SK-N-SH (cell line): ENCODE data around the gene SEMA4G. TPM values are rescaled to one million over a fixed set of nuclear protein-coding genes. Genes with fewer than 3 reads are reported as not detected.

Experiments used
- CTCF ChIA-PET: fragments of 300-600, 350-600 bp; formaldehyde crosslinking; extraction: SDS; loops from one replicate; lab custom pipeline; 2021; lab: Yijun Ruan, JAX
- POLR2A ChIA-PET: fragments of 350-600 bp; sonication (Branson Sonifier 250); formaldehyde crosslinking; extraction: SDS; loops from one replicate; lab custom pipeline; 2020; ENCODE audit warnings: antibody characterized with exemption, inconsistent platforms; lab: Yijun Ruan, JAX
- DNase-seq: peaks from one replicate; pipeline ENCODE4 v3.0.0; 2012
- H2AFZ ChIP-seq: fragments of 200-600 bp; sonication (generic); 2 replicates; pipeline ENCODE4 v1.8.1; 2016; ENCODE audit warnings: antibody characterized with exemption, mild to moderate bottlenecking, low read depth
- H3F3A ChIP-seq: fragments of 200-600 bp; sonication (generic); replicated peaks from 2 replicates; pipeline ENCODE3; 2016; ENCODE audit warnings: antibody characterized with exemption, mild to moderate bottlenecking; ENCODE audit not compliant: insufficient read depth
- H3K27ac ChIP-seq, 2 experiments: fragments of 200-500 bp in 1 of 2; fragments of 200-600 bp in 1 of 2; sonication (Bioruptor generic) in 1 of 2; sonication (generic), shearing (Covaris generic) in 1 of 2; 2 replicates each; pipeline versions ENCODE4 v1.5.1 to v1.6.1; 2014 to 2016; ENCODE audit warnings: low read depth in 2 of 2, inconsistent platforms in 1 of 2, low read length in 1 of 2, mild to moderate bottlenecking in 1 of 2, mixed read lengths in 1 of 2
- H3K27me3 ChIP-seq: fragments of 200-600 bp; sonication (generic), shearing (Covaris generic); 2 replicates; pipeline ENCODE4 v1.6.1; 2016; ENCODE audit warnings: mixed run types; ENCODE audit not compliant: insufficient read depth
- H3K36me3 ChIP-seq, 2 experiments: fragments of 200-500 bp in 1 of 2; fragments of 200-600 bp in 1 of 2; sonication (Bioruptor generic) in 1 of 2; sonication (generic) in 1 of 2; replicated peaks in 1 of 2; 2 replicates each; pipeline versions ENCODE3 to v1.5.1; 2014 to 2016; ENCODE audit warnings: low read length in 1 of 2, mild to moderate bottlenecking in 1 of 2; ENCODE audit not compliant: insufficient read depth in 2 of 2, control insufficient read depth in 1 of 2
- H3K4me1 ChIP-seq, 2 experiments: fragments of 200-500 bp in 1 of 2; fragments of 200-600 bp in 1 of 2; sonication (Bioruptor generic) in 1 of 2; sonication (generic), shearing (Covaris generic) in 1 of 2; 2 replicates each; pipeline versions ENCODE4 v1.5.1 to v1.6.1; 2014 to 2016; ENCODE audit warnings: low read depth in 1 of 2, low read length in 1 of 2, mixed run types in 1 of 2; ENCODE audit not compliant: insufficient read depth in 2 of 2, control insufficient read depth in 1 of 2
- H3K4me2 ChIP-seq: fragments of 200-600 bp; sonication (generic), shearing (Covaris generic); 2 replicates; pipeline ENCODE4 v1.6.1; 2017; ENCODE audit warnings: mixed run types
- H3K4me3 ChIP-seq, 2 experiments: fragments of 200-500 bp in 1 of 2; fragments of 200-600 bp in 1 of 2; sonication (Bioruptor generic) in 1 of 2; sonication (generic), shearing (Covaris generic) in 1 of 2; 2 replicates each; pipeline versions ENCODE4 v1.5.1 to v1.8.1; 2014 to 2016; ENCODE audit warnings: low read depth in 2 of 2, inconsistent platforms in 1 of 2, low read length in 1 of 2, mild to moderate bottlenecking in 1 of 2, mixed read lengths in 1 of 2, moderate library complexity in 1 of 2
- H3K79me2 ChIP-seq: fragments of 200-600 bp; sonication (generic); 2 replicates; pipeline ENCODE4 v1.8.1; 2017; ENCODE audit warnings: mild to moderate bottlenecking; ENCODE audit not compliant: insufficient read depth
- H3K9ac ChIP-seq: fragments of 200-600 bp; sonication (generic); 2 replicates; pipeline ENCODE4 v1.6.1; 2017; ENCODE audit warnings: mixed run types
- H3K9me2 ChIP-seq: fragments of 200-600 bp; sonication (generic); 2 replicates; pipeline ENCODE4 v1.6.1; 2017; ENCODE audit warnings: mixed run types
- H3K9me3 ChIP-seq: fragments of 200-600 bp; sonication (generic); 2 replicates; pipeline ENCODE4 v1.6.1; 2017; ENCODE audit warnings: mixed run types, mild to moderate bottlenecking, moderate library complexity
- H4K20me1 ChIP-seq: fragments of 200-600 bp; sonication (generic); 2 replicates; pipeline ENCODE4 v1.6.1; 2017; ENCODE audit warnings: mild to moderate bottlenecking, mixed run types; ENCODE audit not compliant: insufficient read depth
- CHD2 ChIP-seq: fragments of 150-350 bp; IDR thresholded peaks from 2 replicates; pipeline ENCODE4 v1.6.1; 2018; ENCODE audit warnings: low read length; ENCODE audit not compliant: partially characterized antibody
- ELF1 ChIP-seq: IDR thresholded peaks from 2 replicates; pipeline ENCODE4 v1.4.0; 2012
- EZH2phosphoT487 ChIP-seq: fragments of 200-600 bp; sonication (generic); IDR thresholded peaks from 2 replicates; pipeline ENCODE4 v1.6.1; 2017; ENCODE audit warnings: low read depth, mixed run types, mild to moderate bottlenecking, antibody characterized with exemption, moderate library complexity, borderline replicate concordance
- FOSL2 ChIP-seq: IDR thresholded peaks from 2 replicates; pipeline ENCODE4 v1.4.0; 2012; ENCODE audit warnings: low read depth, mild to moderate bottlenecking, moderate library complexity, borderline replicate concordance
- GABPA ChIP-seq: IDR thresholded peaks from 2 replicates; pipeline ENCODE4 v1.4.0; 2012; ENCODE audit warnings: low read depth, mild to moderate bottlenecking
- JUND ChIP-seq: IDR thresholded peaks from 2 replicates; pipeline ENCODE4 v1.4.0; 2012
- RCOR1 ChIP-seq: fragments of 150-350 bp; IDR thresholded peaks from 2 replicates; pipeline ENCODE4 v1.6.1; 2017; ENCODE audit warnings: antibody characterized with exemption, low read length
- RXRA ChIP-seq: IDR thresholded peaks from 2 replicates; pipeline ENCODE4 v1.4.0; 2012; ENCODE audit warnings: low read depth, mild to moderate bottlenecking, borderline replicate concordance
- TAF1 ChIP-seq: IDR thresholded peaks from 2 replicates; pipeline ENCODE4 v1.6.1; 2012; ENCODE audit warnings: low read depth, mild to moderate bottlenecking, low read length, moderate library complexity, borderline replicate concordance
- TCF12 ChIP-seq: IDR thresholded peaks from 2 replicates; pipeline ENCODE4 v1.4.0; 2012
- USF1 ChIP-seq: IDR thresholded peaks from 2 replicates; pipeline ENCODE4 v1.4.0; 2012; ENCODE audit warnings: low read depth, borderline replicate concordance
- YY1 ChIP-seq: IDR thresholded peaks from 2 replicates; pipeline ENCODE4 v1.4.0; 2012; ENCODE audit warnings: low read depth, mild to moderate bottlenecking
- ZBTB33 ChIP-seq: IDR thresholded peaks from 2 replicates; pipeline ENCODE4 v1.4.0; 2012; ENCODE audit warnings: low read depth, borderline replicate concordance
- WGBS: methylation state at CpG from one replicate; pipeline ENCODE4 v1.1.6; 2017; ENCODE audit warnings: low lambda C conversion rate; 5-methylcytosine and 5-hydroxymethylcytosine counted together
- polyA plus RNA-seq, 3 experiments: library from polyadenylated mRNA; depleted of rRNA; stranded (reverse); fragments of >200 nt; gene quantifications; 2 replicates each; pipeline ENCODE4 v1.2.3, GENCODE V29; 2012
- TF ChIP-seq, protein P1 (sequence below): IDR thresholded peaks from 2 replicates; pipeline ENCODE4 v1.6.1; 2012; ENCODE audit warnings: mild to moderate bottlenecking, low read depth, low read length, moderate library complexity
- TF ChIP-seq, protein P2 (sequence below): IDR thresholded peaks from 2 replicates; pipeline ENCODE4 v1.4.0; 2012; ENCODE audit warnings: low read depth

The SEMA4G gene
- polyA plus RNA-seq, 1 of the 3 experiments (the other 2 are of a cell fraction), result 16.2 TPM

DNA sequence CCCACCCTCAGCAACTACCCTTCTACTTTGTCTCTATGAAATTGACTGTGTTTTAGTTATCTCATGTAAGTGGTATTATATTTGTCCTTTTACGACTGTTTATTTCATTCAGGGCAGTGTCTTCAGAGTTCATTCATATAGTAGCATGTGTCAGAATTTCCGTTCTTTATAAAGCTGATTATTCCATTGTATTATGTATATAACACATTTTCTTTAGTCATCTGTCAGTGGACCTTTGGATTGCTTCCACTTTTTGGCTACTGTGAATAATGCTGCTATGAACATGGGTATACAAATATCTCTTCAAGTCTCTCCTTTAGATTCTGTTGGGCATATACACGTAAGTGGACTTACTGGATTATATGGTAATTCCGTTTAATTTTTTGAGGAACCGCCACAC, 42.0 kb upstream of the SEMA4G start:
- no peaks in the 10 kb centered on the region for H4K20me1 ChIP-seq
- no peaks in the 10 kb centered on the region for H3K9me2 ChIP-seq
- H3K4me3 ChIP-seq, result no peak overlapping the region
- WGBS, result 95% methylated on average over 5 of the region's 5 CpGs
- H3K79me2 ChIP-seq, result peaks cover 27% of the 10 kb centered on the region; the same call in 1 of the 2 replicates
- ChIA-PET POLR2A (no interaction called here), CTCF (interaction anchor here (0.7 kb wide), 2 partner anchors 142 to 378 kb away, joined by 3 read pairs; no protein-coding TSS in a partner anchor)
- no peak overlapping the region for H3K4me2 ChIP-seq
- no peaks in the 10 kb centered on the region for H3K9me3 ChIP-seq
- peaks cover 14% of the 10 kb centered on the region for H3F3A ChIP-seq
- DNase-seq, result no peak
- peaks cover 77 to 97% of the 10 kb centered on the region in 2 experiments for H3K36me3 ChIP-seq
- TF ChIP-seq, protein P1, sequence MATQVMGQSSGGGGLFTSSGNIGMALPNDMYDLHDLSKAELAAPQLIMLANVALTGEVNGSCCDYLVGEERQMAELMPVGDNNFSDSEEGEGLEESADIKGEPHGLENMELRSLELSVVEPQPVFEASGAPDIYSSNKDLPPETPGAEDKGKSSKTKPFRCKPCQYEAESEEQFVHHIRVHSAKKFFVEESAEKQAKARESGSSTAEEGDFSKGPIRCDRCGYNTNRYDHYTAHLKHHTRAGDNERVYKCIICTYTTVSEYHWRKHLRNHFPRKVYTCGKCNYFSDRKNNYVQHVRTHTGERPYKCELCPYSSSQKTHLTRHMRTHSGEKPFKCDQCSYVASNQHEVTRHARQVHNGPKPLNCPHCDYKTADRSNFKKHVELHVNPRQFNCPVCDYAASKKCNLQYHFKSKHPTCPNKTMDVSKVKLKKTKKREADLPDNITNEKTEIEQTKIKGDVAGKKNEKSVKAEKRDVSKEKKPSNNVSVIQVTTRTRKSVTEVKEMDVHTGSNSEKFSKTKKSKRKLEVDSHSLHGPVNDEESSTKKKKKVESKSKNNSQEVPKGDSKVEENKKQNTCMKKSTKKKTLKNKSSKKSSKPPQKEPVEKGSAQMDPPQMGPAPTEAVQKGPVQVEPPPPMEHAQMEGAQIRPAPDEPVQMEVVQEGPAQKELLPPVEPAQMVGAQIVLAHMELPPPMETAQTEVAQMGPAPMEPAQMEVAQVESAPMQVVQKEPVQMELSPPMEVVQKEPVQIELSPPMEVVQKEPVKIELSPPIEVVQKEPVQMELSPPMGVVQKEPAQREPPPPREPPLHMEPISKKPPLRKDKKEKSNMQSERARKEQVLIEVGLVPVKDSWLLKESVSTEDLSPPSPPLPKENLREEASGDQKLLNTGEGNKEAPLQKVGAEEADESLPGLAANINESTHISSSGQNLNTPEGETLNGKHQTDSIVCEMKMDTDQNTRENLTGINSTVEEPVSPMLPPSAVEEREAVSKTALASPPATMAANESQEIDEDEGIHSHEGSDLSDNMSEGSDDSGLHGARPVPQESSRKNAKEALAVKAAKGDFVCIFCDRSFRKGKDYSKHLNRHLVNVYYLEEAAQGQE, result no peak
- TF ChIP-seq CHD2 (no peak), RXRA (no peak), YY1 (no peak), ZBTB33 (no peak), RCOR1 (no peak), FOSL2 (no peak), JUND (no peak), GABPA (no peak), USF1 (no peak), TAF1 (no peak), ELF1 (no peak)
- H3K27me3 ChIP-seq, result no peaks in the 10 kb centered on the region
- H3K27ac ChIP-seq, result no peak overlapping the region
- no peak overlapping the region for H3K9ac ChIP-seq
- no peaks in the 10 kb centered on the region for H3K4me1 ChIP-seq
- no peak overlapping the region for H2AFZ ChIP-seq

- WGBS, result 38% methylated on average over 1 of the region's 1 CpG
- no peaks in the 10 kb centered on the region for H4K20me1 ChIP-seq
- DNase-seq, result no peak
- H3K4me1 ChIP-seq, result no peaks in the 10 kb centered on the region
- H3K4me3 ChIP-seq, result no peak overlapping the region
- H3K36me3 ChIP-seq, result peaks cover 83 to 97% of the 10 kb centered on the region in 2 experiments
- no peaks in the 10 kb centered on the region for H3K27me3 ChIP-seq
- POLR2A ChIA-PET, result no interaction called here
- H2AFZ ChIP-seq, result no peak overlapping the region
- CTCF ChIA-PET, result interaction anchor here (1.2 kb wide), 1 partner anchor 39 kb away, joined by 5 read pairs; no protein-coding TSS in a partner anchor
- TF ChIP-seq GABPA (no peak), RXRA (no peak), FOSL2 (no peak), USF1 (no peak), TCF12 (no peak), EZH2phosphoT487 (no peak)
- TF ChIP-seq, protein P2, sequence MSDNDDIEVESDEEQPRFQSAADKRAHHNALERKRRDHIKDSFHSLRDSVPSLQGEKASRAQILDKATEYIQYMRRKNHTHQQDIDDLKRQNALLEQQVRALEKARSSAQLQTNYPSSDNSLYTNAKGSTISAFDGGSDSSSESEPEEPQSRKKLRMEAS, result no peak
- H3K79me2 ChIP-seq, result 0 out of 2 replicates have a peak, but pooled peaks cover 20% of the 10 kb centered on the region
- no peak overlapping the region; a peak in 1 of 4 replicates for H3K27ac ChIP-seq
- peaks cover 17% of the 10 kb centered on the region for H3F3A ChIP-seq
- H3K4me2 ChIP-seq, result no peak overlapping the region
- no peak overlapping the region for H3K9ac ChIP-seq
- no peaks in the 10 kb centered on the region for H3K9me3 ChIP-seq
- H3K9me2 ChIP-seq, result no peaks in the 10 kb centered on the region
Observed at GRCh38 chr10:100928039-100928438, 41.3 kb upstream of the SEMA4G start.
